Measurements from ENCODE around the gene ZBED4. TPM values are rescaled to one million over a fixed set of nuclear protein-coding genes. Genes with fewer than 3 reads are reported as not detected.

The ZBED4 gene
- total RNA-seq, 2 donors from 2014 or later = 16.2 to 19.9 TPM

DNA sequence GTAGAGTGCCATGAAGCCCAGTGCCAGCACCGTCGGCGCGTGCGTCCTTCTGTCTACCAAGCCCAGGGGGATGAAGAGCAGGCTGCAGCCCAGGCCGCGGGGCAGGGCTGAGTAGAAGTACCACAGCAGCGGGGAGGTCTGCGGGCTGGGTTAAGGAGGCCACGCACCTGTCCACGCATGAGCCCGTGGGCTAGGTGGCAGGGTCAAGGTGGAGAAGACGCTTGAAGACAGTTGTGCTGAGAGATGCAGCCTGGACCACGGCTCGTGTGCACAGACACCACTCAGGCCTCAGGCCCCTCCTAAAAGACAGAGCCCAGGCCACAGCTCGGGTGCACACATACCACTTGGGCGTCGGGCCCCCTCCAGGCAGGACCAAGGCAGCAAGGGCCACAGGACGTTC is 54.2 kb downstream of the ZBED4 start:
- intact Hi-C loops (cut with DNase I) = no loop called here
- H3K27me3 ChIP-seq = no peaks in the 10 kb centered on the region
- no peak for DNase-seq
- no peak overlapping the region for H3K4me3 ChIP-seq
- no peak overlapping the region for H3K9ac ChIP-seq (ENCODE audit: low read depth in 2 of 2, low read length in 2 of 2)
- no peak overlapping the region for H3K27ac ChIP-seq
- H3K36me3 ChIP-seq = no peaks in the 10 kb centered on the region
- no peaks in the 10 kb centered on the region for H3K4me1 ChIP-seq
- TF ChIP-seq, protein P1, sequence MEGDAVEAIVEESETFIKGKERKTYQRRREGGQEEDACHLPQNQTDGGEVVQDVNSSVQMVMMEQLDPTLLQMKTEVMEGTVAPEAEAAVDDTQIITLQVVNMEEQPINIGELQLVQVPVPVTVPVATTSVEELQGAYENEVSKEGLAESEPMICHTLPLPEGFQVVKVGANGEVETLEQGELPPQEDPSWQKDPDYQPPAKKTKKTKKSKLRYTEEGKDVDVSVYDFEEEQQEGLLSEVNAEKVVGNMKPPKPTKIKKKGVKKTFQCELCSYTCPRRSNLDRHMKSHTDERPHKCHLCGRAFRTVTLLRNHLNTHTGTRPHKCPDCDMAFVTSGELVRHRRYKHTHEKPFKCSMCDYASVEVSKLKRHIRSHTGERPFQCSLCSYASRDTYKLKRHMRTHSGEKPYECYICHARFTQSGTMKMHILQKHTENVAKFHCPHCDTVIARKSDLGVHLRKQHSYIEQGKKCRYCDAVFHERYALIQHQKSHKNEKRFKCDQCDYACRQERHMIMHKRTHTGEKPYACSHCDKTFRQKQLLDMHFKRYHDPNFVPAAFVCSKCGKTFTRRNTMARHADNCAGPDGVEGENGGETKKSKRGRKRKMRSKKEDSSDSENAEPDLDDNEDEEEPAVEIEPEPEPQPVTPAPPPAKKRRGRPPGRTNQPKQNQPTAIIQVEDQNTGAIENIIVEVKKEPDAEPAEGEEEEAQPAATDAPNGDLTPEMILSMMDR (IDR thresholded peaks at IDR 0.05) = no peak
- no peaks in the 10 kb centered on the region for H3K9me3 ChIP-seq

DNA sequence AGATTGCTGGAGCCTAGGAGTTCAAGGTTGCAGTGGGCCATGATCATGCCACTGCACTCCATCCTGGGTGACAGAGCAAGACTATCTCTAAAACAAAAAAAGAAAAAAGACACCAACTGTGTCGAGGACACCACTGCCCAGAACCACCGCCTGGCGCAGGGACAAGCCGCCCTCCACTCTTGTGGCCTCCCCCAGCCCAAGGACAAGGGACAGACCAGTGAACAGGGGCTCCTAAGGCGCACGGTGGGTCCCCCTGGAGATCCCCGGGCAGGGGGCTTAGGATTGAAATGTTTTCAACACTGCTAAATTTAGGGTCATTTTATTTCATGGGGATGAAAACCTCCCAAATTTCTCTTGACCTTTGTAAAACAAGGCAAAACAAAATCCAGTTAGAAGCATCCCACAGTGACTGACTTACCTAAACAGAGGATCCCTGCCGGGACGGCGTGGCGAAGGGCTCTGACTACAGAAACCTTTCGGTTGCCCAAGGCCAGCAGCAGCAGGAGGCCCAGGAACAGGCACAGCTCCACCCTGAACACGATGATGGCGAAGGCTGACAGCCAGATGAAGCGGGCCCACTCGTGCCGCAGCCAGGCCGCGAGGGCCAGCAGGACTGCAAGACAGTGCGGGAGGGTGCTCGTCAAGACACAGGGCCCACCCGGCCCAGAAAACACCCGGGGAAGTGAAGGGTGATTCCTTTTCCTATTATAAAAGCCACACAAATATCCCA is 56.0 kb downstream of the ZBED4 start:
- intact Hi-C loops (cut with DNase I) = no loop called here
- DNase-seq = no peak
- no peaks in the 10 kb centered on the region for H3K36me3 ChIP-seq

DNA sequence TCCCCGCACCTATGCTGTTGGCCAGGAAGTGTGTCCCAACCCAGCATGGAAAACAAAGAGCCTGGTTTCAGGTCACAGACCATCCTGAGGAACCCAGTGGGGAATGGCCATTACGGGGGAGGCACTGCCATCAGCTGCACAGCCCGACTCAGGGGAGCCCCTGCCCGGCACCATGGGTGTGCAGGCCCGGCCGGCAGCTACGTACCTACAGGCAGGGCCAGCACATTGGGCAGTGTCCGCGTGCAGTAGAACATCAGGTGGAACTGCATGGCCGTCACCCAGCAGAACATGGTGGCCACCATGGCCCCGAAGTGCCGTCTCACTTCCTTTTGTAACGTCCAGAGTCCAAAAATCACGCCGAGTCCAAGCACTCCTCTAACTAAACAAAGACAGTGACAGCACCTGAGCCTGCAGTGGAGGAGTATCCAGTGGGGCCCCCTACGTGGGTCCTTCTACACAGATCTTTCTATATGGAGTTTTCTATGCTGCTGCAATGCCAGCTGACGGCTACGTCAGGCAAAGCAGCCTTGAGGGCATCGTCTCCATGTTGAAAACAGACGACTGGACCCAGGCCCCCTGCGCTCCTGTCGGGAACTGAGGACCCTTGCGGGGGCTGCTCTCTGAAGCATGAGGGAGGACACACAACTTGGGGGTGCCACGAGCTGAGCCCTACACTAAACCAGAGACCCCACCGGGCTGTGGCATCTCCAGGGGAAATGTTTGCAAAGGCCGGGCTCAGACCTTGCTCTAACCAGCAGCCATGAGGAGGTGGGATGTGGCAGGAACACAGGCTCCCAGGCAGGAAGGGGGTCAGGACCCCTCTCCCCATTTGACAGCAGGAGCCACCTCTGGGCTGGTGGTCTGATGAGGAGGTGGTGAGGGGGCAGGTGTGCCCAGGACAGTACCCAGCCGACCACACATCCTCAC is 56.8 kb downstream of the ZBED4 start:
- TF ChIP-seq, protein P1 (IDR thresholded peaks at IDR 0.05) = no peak
- H3K36me3 ChIP-seq = no peaks in the 10 kb centered on the region
- no peaks in the 10 kb centered on the region for H3K4me1 ChIP-seq
- H3K9ac ChIP-seq (ENCODE audit: low read depth in 2 of 2, low read length in 2 of 2) = no peak overlapping the region
- no peak for DNase-seq
- no peak overlapping the region for H3K4me3 ChIP-seq
- H3K27me3 ChIP-seq = no peaks in the 10 kb centered on the region
- H3K27ac ChIP-seq = no peak overlapping the region
- H3K9me3 ChIP-seq = no peaks in the 10 kb centered on the region
- intact Hi-C loops (cut with DNase I) = no loop called here

More for the DNA sequence above, 56.0 kb downstream of the ZBED4 start:
- no peak overlapping the region for H3K4me3 ChIP-seq
- H3K9me3 ChIP-seq = no peaks in the 10 kb centered on the region
- no peak overlapping the region for H3K27ac ChIP-seq
- TF ChIP-seq, protein P1 (IDR thresholded peaks at IDR 0.05) = no peak
- no peaks in the 10 kb centered on the region for H3K27me3 ChIP-seq
- H3K9ac ChIP-seq (ENCODE audit: low read depth in 2 of 2, low read length in 2 of 2) = no peak overlapping the region
- H3K4me1 ChIP-seq = no peaks in the 10 kb centered on the region

DNA sequence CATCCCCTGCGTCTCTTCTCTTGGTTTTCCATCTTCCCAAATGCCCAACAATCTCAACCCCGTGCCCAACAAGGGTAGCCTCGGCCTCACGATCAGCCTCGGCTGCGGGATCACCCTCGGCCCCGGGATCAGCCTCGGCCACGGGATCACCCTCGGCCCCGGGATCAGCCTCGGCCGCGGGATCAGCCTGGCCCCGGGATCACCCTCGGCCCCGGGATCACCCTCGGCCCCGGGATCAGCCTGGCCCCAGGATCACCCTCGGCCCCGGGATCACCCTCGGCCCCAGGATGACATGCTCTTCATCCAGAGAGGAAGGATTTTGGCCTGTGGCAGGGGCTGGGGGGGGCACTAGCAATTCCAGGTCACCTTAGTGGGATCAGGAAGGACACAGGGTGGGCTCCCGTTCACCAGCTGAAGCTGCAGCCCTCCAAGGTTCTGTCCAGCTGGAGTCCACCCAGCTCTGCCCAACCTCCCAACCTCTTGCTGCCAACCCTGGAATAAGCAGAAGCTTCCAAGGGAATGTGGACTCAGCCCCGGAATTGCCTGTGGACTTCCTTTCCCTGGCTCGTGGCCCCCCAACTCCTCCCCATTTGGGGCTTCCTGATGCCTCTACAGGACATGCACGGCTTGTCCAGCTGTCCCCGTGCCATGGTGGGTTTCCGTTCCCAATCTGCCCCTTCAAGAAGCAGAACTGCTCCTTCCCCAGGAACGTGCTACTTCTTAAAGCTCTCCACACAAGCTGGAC is 58.4 kb downstream of the ZBED4 start:
- H3K4me1 ChIP-seq = no peaks in the 10 kb centered on the region
- no peaks in the 10 kb centered on the region for H3K27me3 ChIP-seq
- no peaks in the 10 kb centered on the region for H3K36me3 ChIP-seq
- no peak overlapping the region for H3K27ac ChIP-seq
- H3K4me3 ChIP-seq = no peak overlapping the region
- intact Hi-C loops (cut with DNase I) = no loop called here
- no peaks in the 10 kb centered on the region for H3K9me3 ChIP-seq
- no peak for DNase-seq
- TF ChIP-seq, protein P1 (IDR thresholded peaks at IDR 0.05) = no peak
- no peak overlapping the region for H3K9ac ChIP-seq (ENCODE audit: low read depth in 2 of 2, low read length in 2 of 2)

DNA sequence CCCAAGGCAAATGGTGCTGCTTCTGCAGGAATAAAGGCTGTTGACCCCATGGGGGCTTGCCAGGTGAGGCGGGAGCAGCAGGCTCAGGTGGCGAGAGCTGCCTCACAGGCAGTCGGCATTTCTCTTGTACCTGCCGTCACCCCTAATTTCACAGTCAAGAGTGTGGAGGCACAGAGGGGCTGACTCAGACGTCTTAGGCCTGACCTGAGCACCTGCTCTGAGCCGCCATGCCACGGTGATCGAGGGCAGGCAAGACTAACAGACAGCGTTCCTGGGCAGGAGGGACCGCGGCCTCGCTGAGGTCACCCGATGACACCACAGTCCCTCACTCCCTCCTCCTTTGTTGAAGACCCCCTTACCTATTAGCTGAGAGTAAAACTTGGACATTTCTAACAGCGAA is 59.4 kb downstream of the ZBED4 start:
- Histone ChIP-seq H3K27me3 (no peaks in the 10 kb centered on the region), H3K36me3 (no peaks in the 10 kb centered on the region), H3K4me1 (no peaks in the 10 kb centered on the region), H3K4me3 (no peak overlapping the region), H3K27ac (no peak overlapping the region), H3K9me3 (no peaks in the 10 kb centered on the region), H3K9ac (ENCODE audit: low read depth in 2 of 2, low read length in 2 of 2) (no peak overlapping the region)
- intact Hi-C loops (cut with DNase I) = no loop called here
- DNase-seq = no peak
- TF ChIP-seq, protein P1 (IDR thresholded peaks at IDR 0.05) = no peak
